ENCODE results near the gene CUX1.
"Not testable (repeated sequence)": the region's sequence is repeated elsewhere in the genome, so short reads cannot be mapped to it uniquely, and the experiment has no call there.

Gene CUX1

DNA sequence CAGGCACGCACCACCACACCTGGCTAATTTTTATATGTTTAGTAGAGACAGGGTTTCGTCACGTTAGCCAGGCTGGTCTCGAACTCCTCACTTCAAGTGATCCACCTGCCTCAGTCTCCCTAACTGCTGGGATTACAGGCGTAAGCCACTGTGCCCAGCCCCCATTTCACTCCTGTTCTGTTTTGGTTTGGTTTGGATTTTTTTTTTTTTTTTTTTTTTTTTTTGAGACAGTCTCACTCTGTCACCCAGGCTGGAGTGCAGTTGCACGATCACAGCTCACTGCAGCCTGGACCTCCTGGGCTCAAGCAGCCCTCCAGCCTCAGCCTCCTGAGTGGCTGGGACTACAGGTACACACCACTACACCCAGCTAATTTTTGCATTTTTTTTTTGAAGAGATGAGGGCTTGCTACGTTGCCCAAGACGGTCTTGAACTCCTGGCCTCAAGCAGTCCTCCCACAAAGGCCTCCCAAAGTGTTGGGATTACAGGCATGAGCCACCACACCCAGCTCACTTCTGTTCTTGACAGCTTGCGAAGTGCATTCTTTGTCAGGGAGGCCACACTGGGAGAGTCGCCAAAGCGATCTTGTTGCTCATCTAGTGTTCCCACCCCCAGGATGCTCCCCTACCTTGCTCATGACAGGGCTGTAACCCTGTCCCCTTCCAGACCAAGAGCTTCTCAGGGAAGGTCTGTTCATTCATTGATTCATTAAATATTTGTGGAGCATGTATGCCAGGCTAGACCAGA is 229.1 kb downstream of the CUX1 start:
- DNase-seq (ENCODE audit: low spot score), result no peak

- no peak for DNase-seq (ENCODE audit: low spot score)
Measured at GRCh38 chr7:102047167-102047566, 229.7 kb downstream of the CUX1 start.

GRCh38 chr7:102049765-102050164 is 232.3 kb downstream of the CUX1 start:
- DNase-seq (ENCODE audit: low spot score), result no peak

- DNase-seq (ENCODE audit: low spot score), result no peak
Measured at GRCh38 chr7:102050864-102051460, 233.5 kb downstream of the CUX1 start.

DNA sequence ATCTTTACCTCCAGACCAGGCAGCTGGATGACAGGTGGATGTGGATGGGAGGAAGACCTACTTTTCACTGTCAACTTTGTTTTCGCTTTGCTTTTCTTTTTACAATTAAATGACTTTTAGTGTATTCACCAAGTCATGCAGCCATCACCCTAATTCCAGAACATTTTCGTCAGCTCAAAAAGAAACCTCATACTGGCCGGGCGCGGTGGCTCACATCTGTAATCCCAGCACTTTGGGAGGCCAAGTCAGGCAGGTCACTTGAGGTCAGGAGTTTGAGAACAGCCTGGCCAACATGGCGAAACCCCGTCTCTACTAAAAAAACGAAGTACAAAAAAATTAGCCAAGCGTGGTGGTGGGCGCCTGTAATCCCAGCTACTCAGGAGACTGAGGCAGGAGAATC is 234.3 kb downstream of the CUX1 start:
- DNase-seq (ENCODE audit: low spot score), result not testable (repeated sequence)

DNA sequence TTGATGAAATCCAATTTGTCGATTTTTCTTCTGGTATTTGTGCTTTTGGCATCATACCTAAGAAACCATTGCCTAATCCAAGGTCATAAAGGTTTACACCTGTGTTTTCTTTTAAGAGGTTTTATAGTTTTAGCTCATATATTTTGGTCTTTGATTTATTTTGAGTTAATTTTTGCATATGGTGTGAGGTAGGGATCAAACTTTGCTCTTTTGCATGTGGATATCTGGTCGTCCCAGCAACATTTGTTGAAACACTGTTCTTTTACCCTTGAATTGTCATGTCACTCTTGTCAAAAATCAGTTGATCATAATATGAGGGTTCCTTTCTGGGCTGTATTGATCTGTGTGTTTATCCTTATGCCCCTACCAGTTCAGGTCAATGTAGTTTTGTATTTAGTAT is 236.7 kb downstream of the CUX1 start:
- DNase-seq (ENCODE audit: low spot score), result no peak

DNA sequence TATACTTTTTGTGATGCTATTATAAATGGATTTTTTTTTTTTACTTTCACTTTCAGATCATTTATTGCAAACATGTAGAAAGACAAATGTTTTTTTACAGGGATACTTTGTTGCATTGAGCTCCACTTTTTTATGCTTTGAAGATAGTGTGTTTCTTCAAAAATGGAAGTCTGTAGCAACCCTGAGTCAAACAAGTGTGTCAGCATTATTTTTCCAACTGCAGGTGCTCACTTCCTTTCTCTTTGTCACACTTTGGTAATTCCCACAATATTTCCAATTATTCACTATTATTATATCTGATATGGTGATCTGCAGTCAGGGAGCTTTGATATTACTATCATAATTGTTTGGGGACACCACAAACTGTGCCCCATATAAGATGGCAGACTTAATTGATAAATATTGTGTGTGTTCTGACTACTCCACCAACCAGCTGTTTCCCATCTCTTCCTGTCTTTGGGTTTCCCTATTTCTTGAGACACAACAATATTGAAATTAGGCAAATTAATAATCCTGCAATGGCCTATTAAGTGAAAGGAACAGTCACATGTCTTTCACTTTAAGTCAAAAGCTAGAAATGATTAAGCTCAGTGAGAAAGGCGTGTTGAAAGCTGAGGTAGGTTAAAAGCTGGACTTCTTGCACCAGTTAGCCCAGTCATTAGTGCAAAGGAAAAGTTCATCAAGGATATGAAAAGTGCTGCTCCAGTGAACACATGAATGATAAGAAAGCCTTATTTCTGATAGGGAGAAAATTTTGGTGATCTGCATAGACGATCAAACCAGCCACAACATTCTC is 238.0 kb downstream of the CUX1 start:
- DNase-seq (ENCODE audit: low spot score), result no peak

GRCh38 chr7:102059524-102059923 is 242.1 kb downstream of the CUX1 start:
- no peak for DNase-seq (ENCODE audit: low spot score)

GRCh38 chr7:102061354-102061945 is 244.0 kb downstream of the CUX1 start:
- no peak for DNase-seq (ENCODE audit: low spot score)

- DNase-seq (ENCODE audit: low spot score), result no peak
Measured at GRCh38 chr7:102061981-102062390, 244.6 kb downstream of the CUX1 start.

DNA sequence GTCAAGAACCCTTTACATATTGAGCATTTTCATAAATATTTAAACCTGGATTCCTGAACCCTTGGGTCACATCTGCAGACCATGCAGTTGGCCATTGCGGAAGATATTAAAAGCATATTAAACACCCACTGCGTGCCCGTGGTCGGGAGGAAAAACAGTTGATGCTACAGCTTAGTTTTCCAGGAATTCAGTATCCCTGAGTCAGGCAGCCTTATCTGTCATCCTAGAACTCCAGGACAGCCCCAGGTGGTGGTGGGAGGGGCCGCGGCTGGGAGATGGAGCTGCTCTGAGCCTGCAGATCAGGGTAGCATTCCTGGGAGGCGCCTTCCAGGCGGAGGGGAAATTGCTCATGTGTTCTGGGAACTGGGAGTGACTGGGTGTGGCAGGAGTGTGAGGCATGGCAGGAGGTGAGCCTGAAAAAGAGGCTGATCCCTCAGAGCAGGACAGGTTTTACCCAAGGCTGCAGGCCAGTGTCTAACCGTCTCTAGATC is 246.3 kb downstream of the CUX1 start:
- DNase-seq (ENCODE audit: low spot score), result peak; percentile 62

DNA sequence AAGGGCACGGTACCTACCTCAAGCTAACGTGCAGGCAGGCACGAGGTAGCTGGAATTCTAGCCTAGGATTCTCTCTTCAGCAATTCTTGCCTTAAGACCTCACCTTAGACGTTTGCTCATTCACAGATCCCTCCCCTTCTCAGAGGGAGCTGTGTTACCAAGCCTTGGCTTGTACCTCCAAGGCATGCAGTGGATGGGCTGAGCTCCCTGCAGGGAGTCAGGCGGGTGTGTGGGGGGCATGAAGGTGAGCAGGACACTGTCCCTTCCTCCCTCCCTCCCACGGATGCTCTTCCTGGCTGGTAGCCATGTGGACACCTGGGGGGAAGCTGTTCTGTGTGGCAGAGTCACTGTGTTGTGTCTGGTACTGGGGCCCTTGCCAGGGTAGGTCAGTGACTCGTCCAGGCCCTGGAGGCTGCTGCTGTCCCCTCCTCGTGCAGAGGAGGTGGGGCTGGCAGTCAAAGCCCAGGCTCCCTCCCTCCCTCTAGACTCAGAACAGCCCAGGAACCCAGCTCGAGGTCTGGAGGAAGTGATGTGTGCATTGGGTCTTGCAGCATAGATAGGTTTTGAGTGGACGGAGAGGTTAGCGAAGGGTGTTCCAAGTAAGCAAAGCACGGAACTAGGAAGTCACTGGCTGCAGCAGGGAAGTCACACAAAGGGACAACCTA is 247.1 kb downstream of the CUX1 start:
- DNase-seq (ENCODE audit: low spot score), result no peak

DNA sequence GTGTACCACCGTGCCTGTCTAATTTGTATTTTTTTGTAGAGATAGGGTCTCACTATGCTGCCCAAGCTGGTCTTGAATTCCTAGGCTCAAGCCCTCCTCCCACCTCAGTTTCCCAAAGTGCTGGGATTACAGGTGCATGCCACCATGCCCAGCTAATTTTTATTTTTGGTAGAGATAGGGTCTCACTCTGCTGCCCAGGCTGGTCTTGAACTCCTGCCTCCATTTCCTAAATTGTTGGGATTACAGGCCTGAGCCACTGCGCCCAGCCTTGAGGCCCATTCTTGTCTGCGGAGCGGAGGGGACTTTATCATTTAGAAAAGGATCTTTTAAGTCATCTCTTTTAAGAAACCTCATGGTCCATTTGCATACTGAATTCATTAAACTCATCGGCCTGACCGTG is 247.8 kb downstream of the CUX1 start:
- no peak for DNase-seq (ENCODE audit: low spot score)

DNA sequence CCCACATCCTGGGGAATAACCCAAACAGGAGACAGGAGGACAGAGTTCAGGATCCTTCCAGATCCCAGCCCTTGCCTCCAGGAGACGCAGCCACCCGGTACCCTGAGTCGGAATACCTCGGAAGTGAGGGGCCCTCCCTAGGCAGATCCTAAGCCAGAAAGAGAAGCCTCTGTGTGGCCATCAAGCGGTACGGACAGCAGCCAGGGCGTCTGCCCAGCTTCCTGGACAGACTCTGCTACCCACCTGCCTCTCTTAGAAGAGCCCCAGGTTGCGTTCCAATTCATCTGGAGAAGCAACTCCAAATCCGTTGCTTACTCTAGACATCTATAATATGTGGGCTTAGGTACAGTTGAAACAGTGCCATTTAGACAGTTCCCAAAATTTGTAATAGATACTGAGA is 249.1 kb downstream of the CUX1 start:
- DNase-seq (ENCODE audit: low spot score), result no peak

DNA sequence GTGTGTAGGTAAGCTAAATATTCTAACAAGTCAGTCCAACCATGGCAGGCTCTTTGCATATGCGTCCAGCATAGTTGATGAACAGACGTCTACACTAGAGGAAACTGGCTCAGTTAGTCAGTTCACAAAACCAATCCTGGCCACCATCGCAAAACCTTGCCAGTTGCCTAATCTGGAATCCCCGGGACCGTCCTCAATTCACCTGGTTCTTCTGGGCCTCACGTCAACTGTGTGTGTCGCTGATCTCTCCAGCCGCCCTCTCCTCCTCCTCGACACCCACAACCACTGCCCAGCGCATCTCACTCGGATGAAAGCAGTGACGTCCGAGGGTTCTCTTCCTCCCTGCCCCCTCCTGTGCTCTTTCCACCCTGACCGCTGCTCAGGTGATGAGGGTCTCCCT is 251.4 kb downstream of the CUX1 start:
- DNase-seq (ENCODE audit: low spot score), result no peak

DNA sequence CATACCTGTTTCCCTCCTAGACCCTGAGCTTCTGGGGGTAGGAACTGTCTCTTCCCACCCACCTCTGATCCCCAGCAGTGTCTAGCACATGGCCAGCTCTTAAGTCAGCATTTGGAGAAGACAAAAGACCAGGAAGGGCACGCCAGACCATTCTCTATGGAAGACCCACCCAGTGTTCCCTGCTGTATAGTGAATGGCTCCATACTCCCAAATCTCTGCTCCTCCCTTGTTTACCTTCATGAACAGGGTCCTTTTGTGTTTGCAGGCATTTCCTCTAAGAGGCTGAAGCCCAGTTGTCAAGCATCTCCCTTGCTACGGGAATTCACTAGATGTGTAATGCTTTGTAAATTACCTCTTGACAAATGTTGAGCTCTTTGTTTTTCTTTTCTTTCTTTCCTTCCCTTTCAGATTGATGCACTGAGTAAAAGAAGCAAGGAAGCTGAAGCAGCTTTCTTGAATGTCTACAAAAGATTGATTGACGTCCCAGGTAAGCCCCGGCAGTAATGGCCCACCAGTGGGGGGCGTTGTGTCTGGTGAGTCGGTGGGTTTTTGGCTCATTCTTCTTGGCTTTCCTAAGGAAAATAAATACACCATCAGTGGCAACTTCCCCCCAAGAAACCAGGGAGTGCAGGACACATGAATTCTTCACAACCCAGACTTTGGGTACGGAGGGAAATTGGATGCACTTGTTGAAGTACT is 252.7 kb downstream of the CUX1 start:
- no peak for DNase-seq (ENCODE audit: low spot score)

- no peak for DNase-seq (ENCODE audit: low spot score)
Measured at GRCh38 chr7:102072003-102072402, 254.6 kb downstream of the CUX1 start.

DNA sequence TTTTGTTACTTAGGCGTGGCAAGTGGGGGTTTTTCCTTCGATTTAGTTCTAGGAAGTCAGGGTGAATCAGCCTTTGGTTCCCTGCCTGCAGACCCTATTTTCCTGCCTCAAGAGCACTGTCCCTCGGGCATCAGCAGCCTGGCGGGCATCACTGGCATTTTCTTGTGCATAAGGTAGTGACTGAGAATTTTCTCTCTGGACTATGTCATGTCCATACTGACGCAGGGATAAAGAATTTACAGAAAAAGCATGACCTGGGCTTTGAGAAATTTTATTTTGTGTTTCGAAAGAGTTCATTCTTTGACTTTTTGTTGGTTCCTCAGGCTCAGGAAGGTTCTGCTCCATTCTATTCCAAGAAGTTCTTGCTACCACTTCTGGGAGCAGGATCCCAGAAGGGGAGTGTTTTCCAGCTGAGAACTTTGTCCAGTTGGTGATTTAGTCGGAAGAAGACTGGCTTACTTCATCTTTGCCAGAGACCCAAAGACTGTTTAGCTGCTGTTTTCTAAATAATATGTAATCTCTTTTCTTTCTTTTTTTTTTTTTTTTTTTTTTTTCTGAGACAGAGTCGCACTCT is 255.3 kb downstream of the CUX1 start:
- DNase-seq (ENCODE audit: low spot score), result no peak

DNA sequence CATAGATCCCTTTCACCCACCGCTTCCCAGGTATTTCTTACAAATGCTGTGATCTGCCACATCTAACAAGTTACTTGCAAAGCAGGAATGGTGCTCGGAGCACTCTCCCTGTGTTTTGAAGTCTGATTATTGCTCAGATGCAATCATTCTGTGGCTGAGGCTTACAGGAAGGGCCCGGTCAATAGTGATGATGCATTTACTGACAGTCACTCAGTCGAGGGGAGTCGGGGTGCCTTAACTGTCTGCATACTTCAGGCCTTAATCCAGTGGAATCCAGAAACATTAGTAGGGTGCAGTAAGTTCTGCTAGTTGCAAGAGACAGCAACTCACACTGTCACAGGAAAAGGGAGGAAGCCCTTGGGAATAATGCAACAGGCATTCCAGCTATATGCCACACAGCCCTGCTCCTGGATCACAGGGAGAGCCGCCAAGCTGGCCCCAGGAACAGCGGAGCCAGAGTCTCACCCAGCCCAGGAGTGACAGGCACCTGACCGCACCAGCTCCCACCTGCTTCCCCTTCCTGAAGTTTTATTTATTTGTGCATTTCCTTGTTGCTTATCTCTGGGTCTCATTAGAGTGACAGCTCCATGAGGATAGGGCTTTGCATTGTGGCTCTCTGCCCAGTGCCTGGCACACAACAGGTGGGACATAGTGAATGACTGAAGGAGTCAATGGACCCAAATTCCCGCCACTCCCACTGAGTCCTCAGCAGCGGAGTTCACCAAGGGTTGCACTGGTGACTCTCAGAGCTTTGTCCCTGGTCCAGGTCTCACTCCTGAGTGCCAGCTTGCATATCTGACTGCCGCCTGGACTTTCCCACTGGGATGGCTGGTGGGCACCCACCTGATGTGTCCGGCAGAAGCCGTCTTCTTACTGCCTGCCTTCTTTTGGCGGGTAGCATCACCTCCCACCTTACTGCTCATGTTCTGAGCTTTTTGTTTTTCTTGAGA is 256.8 kb downstream of the CUX1 start:
- no peak for DNase-seq (ENCODE audit: low spot score)

GRCh38 chr7:102075126-102075525 is 257.7 kb downstream of the CUX1 start:
- DNase-seq (ENCODE audit: low spot score), result no peak

Data from ecto neural progenitor cell (in vitro differentiated cells).